Right lobe of liver (tissue), 6 donors: ENCODE results near the gene PIGQ. TPM values are rescaled to one million over a fixed set of nuclear protein-coding genes. Genes with fewer than 3 reads are reported as not detected.

Source experiments
- ATAC-seq, 4 donors: fragments of 200-7000 bp; cut with Tn5 transposase; one replicate each; pipeline ENCODE4 v1.9.1; 2020; ENCODE audit warnings: mild to moderate bottlenecking in 4 of 4, moderate library complexity in 4 of 4
- DNase-seq, 3 donors: peaks; one replicate each; pipeline ENCODE4 v3.0.0-alpha.2; 2020
- H3K27ac ChIP-seq, 3 donors: fragments of 200-600 bp; one replicate each; pipeline ENCODE4 v1.8.0; 2022
- H3K27me3 ChIP-seq, 2 donors: fragments of 200-600 bp; one replicate each; pipeline ENCODE4 v1.8.0; 2022
- H3K36me3 ChIP-seq, 4 donors: fragments of 200-600 bp; sonication (generic) in 1 of 4; one replicate each; pipeline versions ENCODE4 v1.5.1 to v1.8.0; 2017 to 2022; ENCODE audit warnings: control low read depth in 1 of 4
- H3K4me1 ChIP-seq, 4 donors: fragments of 200-600 bp; sonication (generic) in 1 of 4; one replicate each; pipeline versions ENCODE4 v1.5.1 to v1.8.0; 2017 to 2022; ENCODE audit warnings: control low read depth in 1 of 4
- H3K4me3 ChIP-seq, 3 donors: fragments of 200-600 bp; one replicate each; pipeline ENCODE4 v1.8.0; 2022
- H3K9me3 ChIP-seq, 4 donors: fragments of 200-600 bp; sonication (generic) in 1 of 4; one replicate each; pipeline versions ENCODE4 v1.5.1 to v1.8.0; 2017 to 2022; ENCODE audit warnings: control low read depth in 1 of 4
- POLR2A ChIP-seq: fragments of 450-650 bp; IDR thresholded peaks from one replicate; pipeline ENCODE4 v1.6.1; 2017; ENCODE audit warnings: antibody characterized with exemption, mild to moderate bottlenecking
- WGBS: methylation state at CpG from one replicate; pipeline ENCODE4 v1.1.6; 2018; ENCODE audit warnings: low coverage, low lambda C conversion rate; ENCODE audit not compliant: insufficient coverage; ENCODE audit errors: missing lambda C conversion rate; 5-methylcytosine and 5-hydroxymethylcytosine counted together
- intact Hi-C, 2 donors: fragments of 100-400 bp; cut with DNase I; formaldehyde crosslinking; loops; one replicate each; pipeline versions ENCODE4 v1.11.2 to v1.14.1; 2022
- total RNA-seq, 6 experiments: library from RNA; depleted of rRNA in 2 of 6; stranded (reverse); fragments of >200 nt in 2 of 6; fragmentation: NEBNext Ultra II Directional in 3 of 6; extraction: Animal tissue kit (Norgen Biotek cat#: 25700) in 3 of 6; gene quantifications; one replicate each; pipeline versions ENCODE4 v1.1.0 to v1.2.4, GENCODE V29; 2016 to 2023
- TF ChIP-seq, protein P1 (sequence below), 4 donors: fragments of 200-600 bp in 3 of 4; fragments of 450-650 bp in 1 of 4; IDR thresholded peaks; one replicate each; pipeline versions ENCODE4 v1.5.1 to v1.8.0; 2016 to 2022; ENCODE audit warnings: antibody characterized with exemption in 4 of 4, mild to moderate bottlenecking in 2 of 4
- donor health status: DM: no; HTN: yes; CAD: no.
- donor health status: DM: no; HTN: no; CAD: no.
- donor health status: DM: no; HTN: no; CAD: no.
- donor health status: DM: no; HTN: yes; CAD: no.
- donor health status: DM: no; HTN: yes; CAD: no.

PIGQ gene
- total RNA-seq, 6 experiments from 2014 or later, result 19.5 to 32.0 (median 27.8) TPM

DNA sequence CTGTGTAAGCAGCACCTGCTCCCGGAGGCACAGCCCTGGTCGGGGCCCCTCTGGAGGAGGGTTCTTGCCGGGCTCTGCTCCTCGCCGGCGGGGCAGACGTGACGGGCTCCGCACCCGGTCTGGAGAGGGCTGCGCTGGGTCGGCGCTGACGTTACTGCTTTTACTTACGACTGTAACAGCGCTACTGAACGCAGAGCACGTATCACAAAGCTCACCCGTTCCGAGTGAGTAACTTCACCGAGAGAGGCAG, 18.8 kb downstream of the PIGQ start:
- Histone ChIP-seq H3K27ac (peak overlapping the region; percentile 87 to 97 (median 91)), H3K27me3 (no peaks in the 10 kb centered on the region), H3K4me1 (peaks cover 0 to 61% (median 28%) of the 10 kb centered on the region in 4 donors), H3K9me3 (no peaks in the 10 kb centered on the region), H3K36me3 (no peaks in the 10 kb centered on the region), H3K4me3 (peak overlapping the region; percentile 72 to 99 (median 89))
- TF ChIP-seq POLR2A, result no peak
- TF ChIP-seq, protein P1, sequence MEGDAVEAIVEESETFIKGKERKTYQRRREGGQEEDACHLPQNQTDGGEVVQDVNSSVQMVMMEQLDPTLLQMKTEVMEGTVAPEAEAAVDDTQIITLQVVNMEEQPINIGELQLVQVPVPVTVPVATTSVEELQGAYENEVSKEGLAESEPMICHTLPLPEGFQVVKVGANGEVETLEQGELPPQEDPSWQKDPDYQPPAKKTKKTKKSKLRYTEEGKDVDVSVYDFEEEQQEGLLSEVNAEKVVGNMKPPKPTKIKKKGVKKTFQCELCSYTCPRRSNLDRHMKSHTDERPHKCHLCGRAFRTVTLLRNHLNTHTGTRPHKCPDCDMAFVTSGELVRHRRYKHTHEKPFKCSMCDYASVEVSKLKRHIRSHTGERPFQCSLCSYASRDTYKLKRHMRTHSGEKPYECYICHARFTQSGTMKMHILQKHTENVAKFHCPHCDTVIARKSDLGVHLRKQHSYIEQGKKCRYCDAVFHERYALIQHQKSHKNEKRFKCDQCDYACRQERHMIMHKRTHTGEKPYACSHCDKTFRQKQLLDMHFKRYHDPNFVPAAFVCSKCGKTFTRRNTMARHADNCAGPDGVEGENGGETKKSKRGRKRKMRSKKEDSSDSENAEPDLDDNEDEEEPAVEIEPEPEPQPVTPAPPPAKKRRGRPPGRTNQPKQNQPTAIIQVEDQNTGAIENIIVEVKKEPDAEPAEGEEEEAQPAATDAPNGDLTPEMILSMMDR (IDR thresholded peaks at IDR 0.05), result no peak
- DNase-seq, result peak in 1 of 3 donors; percentile 65
- intact Hi-C loops, result loop anchor here in 1 of 2 donors (10.0 kb wide), 1 partner anchor 46 kb away; the partner anchor contains the start of genes METTL26 and WFIKKN1
- no CpG with 5 or more reads among the region's 21 CpGs for WGBS
- no peak for ATAC-seq

DNA sequence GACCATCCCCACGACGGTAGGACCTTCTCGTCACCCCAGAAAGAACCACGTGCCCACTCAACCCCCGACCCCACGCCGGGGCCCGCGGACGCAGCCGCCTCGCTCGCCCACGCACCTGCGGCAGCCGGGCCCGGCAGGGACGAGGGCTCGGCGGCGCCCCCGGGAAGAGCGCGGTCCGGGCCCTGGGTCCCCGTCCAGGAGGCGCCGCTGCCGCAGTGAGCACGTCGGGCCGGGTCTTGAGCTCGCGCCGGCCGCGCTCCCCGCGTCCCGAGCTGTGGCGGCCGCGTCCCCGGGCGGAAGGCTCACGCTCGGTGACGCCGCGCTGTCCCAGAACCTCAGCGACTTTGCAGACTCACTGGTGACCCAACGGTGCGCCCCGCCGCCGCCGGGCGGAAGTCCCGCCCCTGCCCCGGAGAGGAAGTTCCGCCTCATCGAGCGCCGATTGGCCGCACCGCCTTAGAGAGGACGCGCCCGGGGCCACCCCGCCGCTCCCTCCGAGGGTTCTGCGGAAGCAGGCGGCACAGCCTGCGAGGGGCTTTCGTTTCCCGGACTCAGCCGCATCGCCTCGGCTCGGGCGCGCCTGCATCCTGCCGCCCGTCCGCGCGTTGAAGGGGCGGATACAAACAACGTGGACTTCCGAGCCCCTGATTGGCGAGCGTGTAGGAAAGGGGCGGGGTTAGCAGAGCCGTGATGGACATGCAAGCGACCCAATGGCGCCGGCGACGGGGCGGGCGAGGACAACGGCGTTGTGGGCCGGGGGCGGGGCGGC, 19.3 kb downstream of the PIGQ start:
- peak overlapping the region; percentile 87 to 97 (median 91) for H3K27ac ChIP-seq
- ATAC-seq, result peak; percentile 72 to 85 (median 76)
- TF ChIP-seq, protein P1 (IDR thresholded peaks at IDR 0.05), result no peak
- TF ChIP-seq POLR2A, result peak; percentile 96
- no peaks in the 10 kb centered on the region for H3K27me3 ChIP-seq
- H3K9me3 ChIP-seq, result no peaks in the 10 kb centered on the region
- no peaks in the 10 kb centered on the region for H3K36me3 ChIP-seq
- WGBS, result under 1% methylated on average over 28 of the region's 107 CpGs
- DNase-seq, result peak; percentile 98 to 99 (median 99)
- peaks cover 0 to 63% (median 30%) of the 10 kb centered on the region in 4 donors for H3K4me1 ChIP-seq
- H3K4me3 ChIP-seq, result peak overlapping the region; percentile 72 to 99 (median 89)
- intact Hi-C loops, result loop anchor here in 1 of 2 donors (10.0 kb wide), 1 partner anchor 46 kb away; the partner anchor contains the start of genes METTL26 and WFIKKN1

DNA sequence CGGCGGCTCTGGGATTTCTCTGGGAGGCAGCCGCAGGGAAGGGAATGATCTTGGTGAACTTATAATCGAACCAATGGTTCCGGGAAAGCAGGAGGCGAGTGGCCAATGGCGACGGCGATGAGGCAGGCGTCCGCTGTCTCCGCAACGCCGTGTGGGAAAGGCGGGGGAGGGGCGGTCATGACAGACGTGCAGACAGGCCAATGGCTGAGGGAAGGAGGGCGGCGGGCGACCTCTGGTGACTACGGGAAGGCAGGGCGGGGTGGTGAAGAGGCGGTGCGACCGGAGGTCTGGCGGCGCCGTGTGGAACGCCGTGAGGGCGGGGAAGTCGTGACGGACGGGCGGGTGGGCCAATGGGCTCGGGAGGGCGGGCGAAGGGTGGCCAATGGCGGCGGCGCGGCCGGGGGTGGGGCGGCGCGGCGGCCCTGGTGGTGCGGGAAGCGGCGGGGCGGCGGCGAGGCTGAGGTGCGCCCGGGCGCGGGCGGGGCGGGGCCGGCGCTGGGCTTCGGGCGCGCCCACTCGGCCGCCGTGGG, 20.0 kb downstream of the PIGQ start, which contains the start of gene RAB40C:
RAB40C (plus strand) TSS at position 409 of the 530 bp plus-strand sequence. CDS start 226 bp downstream, outside the sequence.
- Histone ChIP-seq H3K27me3 (no peaks in the 10 kb centered on the region), H3K4me3 (peak within 1 kb of the TSS; percentile 89 to 99 (median 90)), H3K36me3 (no peaks in the 10 kb centered on the region), H3K4me1 (peaks cover 0 to 61% (median 32%) of the 10 kb centered on the region in 4 donors), H3K27ac (peak within 1 kb of the TSS; percentile 87 to 97 (median 91)), H3K9me3 (no peaks in the 10 kb centered on the region)
- TF ChIP-seq, protein P1 (IDR thresholded peaks at IDR 0.05), result peak in 2 of 4 donors; percentile 9 to 37
- no peak for TF ChIP-seq POLR2A
- DNase-seq (peak; percentile 99 to 100 (median 100)), ATAC-seq (peak; percentile 77 to 91 (median 82))
- intact Hi-C loops, result loop anchor here in 1 of 2 donors (10.0 kb wide), 1 partner anchor 45 kb away; the partner anchor contains the start of genes METTL26 and WFIKKN1
- WGBS, result 1% methylated on average over 40 of the region's 67 CpGs

DNA sequence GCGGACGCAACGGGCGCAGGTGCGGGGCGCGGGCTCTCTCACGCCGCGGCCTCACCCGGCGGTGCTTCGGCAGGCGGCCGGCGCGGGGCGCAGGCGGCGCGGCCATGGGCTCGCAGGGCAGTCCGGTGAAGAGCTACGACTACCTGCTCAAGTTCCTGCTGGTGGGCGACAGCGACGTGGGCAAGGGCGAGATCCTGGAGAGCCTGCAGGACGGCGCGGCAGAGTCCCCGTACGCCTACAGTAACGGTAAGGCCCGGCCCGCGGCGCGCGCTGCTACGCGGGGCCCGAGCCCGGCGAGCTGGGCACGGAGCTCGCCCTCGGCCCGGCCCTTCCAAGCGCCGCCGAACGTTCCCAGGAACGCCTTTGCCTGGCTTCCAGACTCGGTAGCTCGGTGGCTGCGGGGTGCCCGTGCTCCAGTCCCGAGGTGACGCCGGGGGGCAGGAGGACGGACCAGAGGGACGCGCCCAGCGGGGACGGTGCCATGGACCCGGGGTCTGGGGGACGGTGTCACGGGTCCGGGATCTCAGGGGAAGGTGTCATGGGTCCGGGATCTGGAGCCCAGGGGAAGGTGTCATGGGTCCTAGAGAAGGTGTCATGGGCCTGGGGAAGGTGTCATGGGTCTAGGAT, 20.5 kb downstream of the PIGQ start:
- Histone ChIP-seq H3K36me3 (no peaks in the 10 kb centered on the region), H3K4me3 (peak overlapping the region; percentile 79 to 90 (median 82)), H3K27me3 (no peaks in the 10 kb centered on the region), H3K27ac (peak overlapping the region; percentile 67 to 81 (median 77)), H3K9me3 (no peaks in the 10 kb centered on the region), H3K4me1 (peaks cover 0 to 66% (median 33%) of the 10 kb centered on the region in 4 donors)
- TF ChIP-seq, protein P1 (IDR thresholded peaks at IDR 0.05), result no peak
- TF ChIP-seq POLR2A, result peak; percentile 61
- ATAC-seq (no peak), DNase-seq (peak; percentile 57 to 65 (median 60))
- intact Hi-C loops, result no loop called here
- WGBS, result 0% methylated on average over 5 of the region's 71 CpGs
